HepG2 (cell line): Measurements from ENCODE around the gene PCYT2. TPM values are rescaled to one million over a fixed set of nuclear protein-coding genes. Genes with fewer than 3 reads are reported as not detected.
A peak's percentile ranks its signal among the peaks of the same experiment; 100 is the strongest.

ENCODE experiments used
- AGO2 ChIP-seq: fragments of 200-400 bp; formaldehyde crosslinking; optimal IDR thresholded peaks from 2 replicates; pipeline ENCODE3; 2017; ENCODE audit warnings: mild to moderate bottlenecking, low read depth, low read length, moderate library complexity
- BHLHE40 ChIP-seq: IDR thresholded peaks from 2 replicates; pipeline ENCODE4 v1.6.1; 2011; ENCODE audit warnings: low read length, improper control_type of control experiment
- BRCA1 ChIP-seq: sonication (generic); formaldehyde crosslinking; IDR thresholded peaks from 2 replicates; pipeline ENCODE4 v1.4.0; 2020; ENCODE audit warnings: missing genetic modification reagents
- CBX5 ChIP-seq: sonication (generic); formaldehyde crosslinking; IDR thresholded peaks from 2 replicates; pipeline ENCODE4 v1.4.0; 2020; ENCODE audit warnings: missing genetic modification reagents, borderline replicate concordance
- GZF1 ChIP-seq: sonication (generic); formaldehyde crosslinking; IDR thresholded peaks from 2 replicates; pipeline ENCODE4 v1.5.1; 2020; ENCODE audit warnings: mild to moderate bottlenecking, missing genetic modification reagents
- MYPOP ChIP-seq: sonication (generic); formaldehyde crosslinking; IDR thresholded peaks from 2 replicates; pipeline ENCODE4 v1.8.1; 2023; ENCODE audit warnings: mild to moderate bottlenecking, moderate library complexity, missing genetic modification reagents
- RXRA ChIP-seq: sonication (generic); formaldehyde crosslinking; IDR thresholded peaks from 2 replicates; pipeline ENCODE4 v1.5.1; 2020; ENCODE audit warnings: missing genetic modification reagents
- SMARCC2 ChIP-seq: fragments of 450-650 bp; IDR thresholded peaks from 2 replicates; pipeline ENCODE4 v1.6.1; 2017; ENCODE audit warnings: antibody characterized with exemption, mild to moderate bottlenecking
- SRSF4 ChIP-seq: fragments of 200-400 bp; formaldehyde crosslinking; IDR thresholded peaks from one replicate; pipeline ENCODE4 v1.6.1; 2018; ENCODE audit warnings: mild to moderate bottlenecking, low read depth, low read length, moderate library complexity; ENCODE audit not compliant: poor library complexity, severe bottlenecking
- TAF1 ChIP-seq: sonication (generic); formaldehyde crosslinking; IDR thresholded peaks from 2 replicates; pipeline ENCODE4 v1.4.0; 2020; ENCODE audit warnings: missing genetic modification reagents
- TAF15 ChIP-seq: fragments of 200-400 bp; formaldehyde crosslinking; IDR thresholded peaks from one replicate; pipeline ENCODE4 v1.6.1; 2018; ENCODE audit warnings: mild to moderate bottlenecking, low read depth, low read length; ENCODE audit not compliant: poor library complexity, severe bottlenecking
- TOE1 ChIP-seq: sonication (generic); formaldehyde crosslinking; IDR thresholded peaks from 2 replicates; pipeline ENCODE4 v1.4.0; 2020; ENCODE audit warnings: mild to moderate bottlenecking, missing genetic modification reagents
- TSC22D2 ChIP-seq: sonication (generic); formaldehyde crosslinking; IDR thresholded peaks from 2 replicates; pipeline ENCODE4 v1.5.1; 2020; ENCODE audit warnings: missing genetic modification reagents, mild to moderate bottlenecking, borderline replicate concordance
- ZBTB42 ChIP-seq: sonication (generic); formaldehyde crosslinking; IDR thresholded peaks from 2 replicates; pipeline ENCODE4 v1.5.0; 2020; ENCODE audit warnings: mild to moderate bottlenecking, missing genetic modification reagents
- ZBTB7B ChIP-seq: sonication (generic); formaldehyde crosslinking; IDR thresholded peaks from 2 replicates; pipeline ENCODE4 v1.4.0; 2020; ENCODE audit warnings: missing genetic modification reagents
- ZNF12 ChIP-seq: sonication (generic); formaldehyde crosslinking; IDR thresholded peaks from 2 replicates; pipeline ENCODE4 v1.5.0; 2020; ENCODE audit warnings: missing genetic modification reagents
- ZNF709 ChIP-seq: sonication (generic); formaldehyde crosslinking; IDR thresholded peaks from 2 replicates; pipeline ENCODE4 v1.5.0; 2020; ENCODE audit warnings: mild to moderate bottlenecking, missing genetic modification reagents
- ZNF766 ChIP-seq: sonication (generic); formaldehyde crosslinking; IDR thresholded peaks from 2 replicates; pipeline ENCODE4 v1.5.0; 2020; ENCODE audit warnings: missing genetic modification reagents, borderline replicate concordance
- ZNF775 ChIP-seq: sonication (generic); formaldehyde crosslinking; IDR thresholded peaks from 2 replicates; pipeline ENCODE4 v1.4.0; 2020; ENCODE audit warnings: missing genetic modification reagents, mild to moderate bottlenecking, moderate library complexity, borderline replicate concordance
- ZNF782 ChIP-seq: sonication (generic); formaldehyde crosslinking; IDR thresholded peaks from 2 replicates; pipeline ENCODE4 v1.4.0; 2020; ENCODE audit warnings: missing genetic modification reagents, mild to moderate bottlenecking, borderline replicate concordance
- ZSCAN12 ChIP-seq: sonication (generic); formaldehyde crosslinking; IDR thresholded peaks from 2 replicates; pipeline ENCODE4 v1.9.0; 2021; ENCODE audit warnings: mild to moderate bottlenecking, missing genetic modification reagents
- ZSCAN9 ChIP-seq: IDR thresholded peaks from 2 replicates; pipeline ENCODE4 v1.6.1; 2016; ENCODE audit warnings: borderline replicate concordance
- polyA plus RNA-seq, 8 experiments: library from polyadenylated mRNA; depleted of rRNA in 3 of 8; stranded (reverse) in 7 of 8; unstranded in 1 of 8; fragments of >200 nt; fragmentation: Illumina TruSeq in 4 of 8; extraction: Trizol in 4 of 8; gene quantifications; 2 replicates each; pipeline versions ENCODE4 v1.2.1 to v1.2.3, GENCODE V29; 2011 to 2016; ENCODE audit warnings: low read depth in 4 of 8, missing spikeins in 1 of 8, mixed read lengths in 1 of 8; ENCODE audit not compliant: insufficient read depth in 1 of 8
- total RNA-seq, 5 experiments: library from RNA; depleted of rRNA; stranded (reverse); fragments of >200 nt; fragmentation: Illumina TruSeq; extraction: Trizol; gene quantifications; 2 replicates each; pipeline ENCODE4 v1.2.3, GENCODE V29; 2016; ENCODE audit warnings: low read depth in 1 of 5
- TF ChIP-seq, protein P1 (sequence below): sonication (generic); formaldehyde crosslinking; IDR thresholded peaks from 2 replicates; pipeline ENCODE4 v1.4.0; 2020; ENCODE audit warnings: missing genetic modification reagents
- TF ChIP-seq, protein P2 (sequence below): sonication (generic); formaldehyde crosslinking; IDR thresholded peaks from 2 replicates; pipeline ENCODE4 v1.4.0; 2020; ENCODE audit warnings: mild to moderate bottlenecking, missing genetic modification reagents
- TF ChIP-seq, protein P3 (sequence below): conservative IDR thresholded peaks from 2 replicates; pipeline ENCODE4 v1.6.1; 2018; ENCODE audit warnings: missing genetic modification reagents

The PCYT2 gene
- total and polyA plus RNA-seq, 2 of the 13 experiments (the other 11 are each of a cell fraction or from before 2014, with no cell fraction given) = 147 to 297 TPM

DNA sequence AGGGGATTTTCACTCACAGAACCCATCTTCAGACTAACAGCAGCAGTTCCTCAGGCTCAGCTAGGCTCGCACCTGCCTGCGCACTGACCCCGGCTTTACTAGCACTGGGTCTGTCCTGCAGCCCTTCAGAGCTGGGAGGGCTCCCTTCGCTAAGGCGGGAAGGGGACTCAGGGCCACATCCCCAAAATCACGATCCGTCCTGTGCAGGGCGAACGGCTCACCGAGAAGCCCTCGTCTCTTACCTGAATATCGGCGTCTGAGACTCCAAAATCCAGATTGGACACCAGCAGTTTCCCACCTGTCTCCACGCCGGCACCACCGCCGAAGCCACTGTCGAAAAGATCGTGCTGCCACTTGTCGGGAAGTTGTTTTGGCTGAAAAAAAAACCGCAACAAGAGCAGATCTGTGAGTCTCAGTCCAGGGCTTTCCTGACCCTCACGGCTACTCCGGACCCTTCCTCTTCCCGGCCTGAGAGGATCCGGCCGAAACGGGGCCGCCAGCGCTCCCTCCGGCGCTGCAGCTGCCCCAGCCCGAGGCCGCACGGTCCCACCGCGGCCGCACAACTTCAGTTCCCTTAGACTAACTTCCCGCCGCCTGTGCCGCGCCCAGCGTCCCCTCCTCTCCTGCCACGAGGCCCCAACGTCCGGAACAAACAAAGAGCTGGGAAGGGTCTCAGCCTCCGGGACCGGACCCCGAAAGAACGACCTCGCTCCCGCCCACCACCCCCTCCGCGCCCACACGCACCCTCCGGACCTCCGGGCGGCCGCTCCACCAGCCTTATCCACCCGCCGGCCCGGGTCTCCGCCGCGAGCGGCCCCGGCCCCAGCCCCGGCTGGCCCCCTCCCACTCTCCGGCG, 20.5 kb downstream of the PCYT2 start (continued):
- TF ChIP-seq, protein P1, sequence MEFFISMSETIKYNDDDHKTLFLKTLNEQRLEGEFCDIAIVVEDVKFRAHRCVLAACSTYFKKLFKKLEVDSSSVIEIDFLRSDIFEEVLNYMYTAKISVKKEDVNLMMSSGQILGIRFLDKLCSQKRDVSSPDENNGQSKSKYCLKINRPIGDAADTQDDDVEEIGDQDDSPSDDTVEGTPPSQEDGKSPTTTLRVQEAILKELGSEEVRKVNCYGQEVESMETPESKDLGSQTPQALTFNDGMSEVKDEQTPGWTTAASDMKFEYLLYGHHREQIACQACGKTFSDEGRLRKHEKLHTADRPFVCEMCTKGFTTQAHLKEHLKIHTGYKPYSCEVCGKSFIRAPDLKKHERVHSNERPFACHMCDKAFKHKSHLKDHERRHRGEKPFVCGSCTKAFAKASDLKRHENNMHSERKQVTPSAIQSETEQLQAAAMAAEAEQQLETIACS (CRISPR knock-in tag) = no peak
- TF ChIP-seq ZSCAN9 (CRISPR knock-in tag) (no peak), RXRA (CRISPR knock-in tag) (peak; percentile 52; the same call in 1 of the 2 replicates), AGO2 (peak; percentile 73), ZBTB42 (CRISPR knock-in tag) (no peak), TAF15 (no peak), ZBTB7B (CRISPR knock-in tag) (no peak), BRCA1 (CRISPR knock-in tag) (no peak), ZSCAN12 (no peak), TAF1 (no peak; the same call in 1 of the 2 replicates), SMARCC2 (no peak), TOE1 (CRISPR knock-in tag) (no peak), ZNF775 (CRISPR knock-in tag) (no peak), ZNF12 (CRISPR knock-in tag) (no peak), CBX5 (CRISPR knock-in tag) (0 out of 2 replicates have a peak, but pooled peaks have one; percentile 30), ZNF709 (no peak), MYPOP (CRISPR knock-in tag) (peak; percentile 19; the same call in 1 of the 2 replicates), ZNF782 (0 out of 2 replicates have a peak, but pooled peaks have one; percentile 37), TSC22D2 (peak; percentile 62; the same call in 1 of the 2 replicates), GZF1 (CRISPR knock-in tag) (0 out of 2 replicates have a peak, but pooled peaks have one; percentile 67), ZNF766 (CRISPR knock-in tag) (no peak), BHLHE40 (no peak), SRSF4 (no peak)
- TF ChIP-seq, protein P2, sequence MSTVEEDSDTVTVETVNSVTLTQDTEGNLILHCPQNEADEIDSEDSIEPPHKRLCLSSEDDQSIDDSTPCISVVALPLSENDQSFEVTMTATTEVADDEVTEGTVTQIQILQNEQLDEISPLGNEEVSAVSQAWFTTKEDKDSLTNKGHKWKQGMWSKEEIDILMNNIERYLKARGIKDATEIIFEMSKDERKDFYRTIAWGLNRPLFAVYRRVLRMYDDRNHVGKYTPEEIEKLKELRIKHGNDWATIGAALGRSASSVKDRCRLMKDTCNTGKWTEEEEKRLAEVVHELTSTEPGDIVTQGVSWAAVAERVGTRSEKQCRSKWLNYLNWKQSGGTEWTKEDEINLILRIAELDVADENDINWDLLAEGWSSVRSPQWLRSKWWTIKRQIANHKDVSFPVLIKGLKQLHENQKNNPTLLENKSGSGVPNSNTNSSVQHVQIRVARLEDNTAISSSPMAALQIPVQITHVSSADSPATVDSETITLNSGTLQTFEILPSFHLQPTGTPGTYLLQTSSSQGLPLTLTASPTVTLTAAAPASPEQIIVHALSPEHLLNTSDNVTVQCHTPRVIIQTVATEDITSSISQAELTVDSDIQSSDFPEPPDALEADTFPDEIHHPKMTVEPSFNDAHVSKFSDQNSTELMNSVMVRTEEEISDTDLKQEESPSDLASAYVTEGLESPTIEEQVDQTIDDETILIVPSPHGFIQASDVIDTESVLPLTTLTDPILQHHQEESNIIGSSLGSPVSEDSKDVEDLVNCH (CRISPR knock-in tag) = no peak
- TF ChIP-seq, protein P3, sequence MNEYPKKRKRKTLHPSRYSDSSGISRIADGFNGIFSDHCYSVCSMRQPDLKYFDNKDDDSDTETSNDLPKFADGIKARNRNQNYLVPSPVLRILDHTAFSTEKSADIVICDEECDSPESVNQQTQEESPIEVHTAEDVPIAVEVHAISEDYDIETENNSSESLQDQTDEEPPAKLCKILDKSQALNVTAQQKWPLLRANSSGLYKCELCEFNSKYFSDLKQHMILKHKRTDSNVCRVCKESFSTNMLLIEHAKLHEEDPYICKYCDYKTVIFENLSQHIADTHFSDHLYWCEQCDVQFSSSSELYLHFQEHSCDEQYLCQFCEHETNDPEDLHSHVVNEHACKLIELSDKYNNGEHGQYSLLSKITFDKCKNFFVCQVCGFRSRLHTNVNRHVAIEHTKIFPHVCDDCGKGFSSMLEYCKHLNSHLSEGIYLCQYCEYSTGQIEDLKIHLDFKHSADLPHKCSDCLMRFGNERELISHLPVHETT (CRISPR knock-in tag) = no peak
